ENCODE data around the gene ICOS.
"Not testable (repeated sequence)": the region's sequence is repeated elsewhere in the genome, so short reads cannot be mapped to it uniquely, and the experiment has no call there.

ICOS gene

GRCh38 chr2:203934041-203934492 is 2.5 kb upstream of the ICOS start:
- H3K4me3 ChIP-seq (replicated peaks; ENCODE audit: low read depth, low read length), result no peak overlapping the region
- no peak for TF ChIP-seq CTCF (IDR thresholded peaks at IDR 0.05; ENCODE audit: low read length, missing control alignments)
- DNase-seq (ENCODE audit: low read depth), result no peak

- no peak overlapping the region for H3K4me3 ChIP-seq (replicated peaks; ENCODE audit: low read depth, low read length)
- TF ChIP-seq CTCF (IDR thresholded peaks at IDR 0.05; ENCODE audit: low read length, missing control alignments), result no peak
- no peak for DNase-seq (ENCODE audit: low read depth)
These were observed 1.7 kb upstream of the ICOS start for GRCh38 chr2:203934711-203935438.

- no peak overlapping the region for H3K4me3 ChIP-seq (replicated peaks; ENCODE audit: low read depth, low read length)
- TF ChIP-seq CTCF (IDR thresholded peaks at IDR 0.05; ENCODE audit: low read length, missing control alignments), result no peak
- DNase-seq (ENCODE audit: low read depth), result no peak
These were observed 995 bp upstream of the ICOS start for GRCh38 chr2:203935568-203935967.

- no peak overlapping the region for H3K4me3 ChIP-seq (replicated peaks; ENCODE audit: low read depth, low read length)
- DNase-seq (ENCODE audit: low read depth), result no peak
These were observed 386 bp downstream of the ICOS start for GRCh38 chr2:203936949-203937348.

GRCh38 chr2:203937788-203938187 is 1.2 kb downstream of the ICOS start:
- no peak for DNase-seq (ENCODE audit: low read depth)
- no peak for TF ChIP-seq CTCF (IDR thresholded peaks at IDR 0.05; ENCODE audit: low read length, missing control alignments)
- H3K4me3 ChIP-seq (replicated peaks; ENCODE audit: low read depth, low read length), result no peak overlapping the region

More at GRCh38 chr2:203936949-203937348, 386 bp downstream of the ICOS start:
- no peak for TF ChIP-seq CTCF (IDR thresholded peaks at IDR 0.05; ENCODE audit: low read length, missing control alignments)

GRCh38 chr2:203940039-203940438 is 3.5 kb downstream of the ICOS start:
- TF ChIP-seq CTCF (IDR thresholded peaks at IDR 0.05; ENCODE audit: low read length, missing control alignments), result no peak
- no peak for DNase-seq (ENCODE audit: low read depth)
- H3K4me3 ChIP-seq (replicated peaks; ENCODE audit: low read depth, low read length), result no peak overlapping the region

- not testable (repeated sequence) for H3K4me3 ChIP-seq (replicated peaks; ENCODE audit: low read depth, low read length); DNase-seq (ENCODE audit: low read depth)
These were observed 7.2 kb downstream of the ICOS start for GRCh38 chr2:203943493-203944382.

Data from fibroblast of pulmonary artery (primary cell).